A549 treated with ZK216348 at 1 μM for 4 hours (cell line): ENCODE data around the gene WDR44. TPM values are rescaled to one million over a fixed set of nuclear protein-coding genes. Genes with fewer than 3 reads are reported as not detected.

Experiments
- total RNA-seq: library from RNA; stranded (reverse); fragments of 200-300 nt; extraction: Qiagen RNA extraction; gene quantifications from 5 replicates; pipeline ENCODE4 v1.2.3, GENCODE V29; 2022; ENCODE audit warnings: low read depth

WDR44 gene, protein sequence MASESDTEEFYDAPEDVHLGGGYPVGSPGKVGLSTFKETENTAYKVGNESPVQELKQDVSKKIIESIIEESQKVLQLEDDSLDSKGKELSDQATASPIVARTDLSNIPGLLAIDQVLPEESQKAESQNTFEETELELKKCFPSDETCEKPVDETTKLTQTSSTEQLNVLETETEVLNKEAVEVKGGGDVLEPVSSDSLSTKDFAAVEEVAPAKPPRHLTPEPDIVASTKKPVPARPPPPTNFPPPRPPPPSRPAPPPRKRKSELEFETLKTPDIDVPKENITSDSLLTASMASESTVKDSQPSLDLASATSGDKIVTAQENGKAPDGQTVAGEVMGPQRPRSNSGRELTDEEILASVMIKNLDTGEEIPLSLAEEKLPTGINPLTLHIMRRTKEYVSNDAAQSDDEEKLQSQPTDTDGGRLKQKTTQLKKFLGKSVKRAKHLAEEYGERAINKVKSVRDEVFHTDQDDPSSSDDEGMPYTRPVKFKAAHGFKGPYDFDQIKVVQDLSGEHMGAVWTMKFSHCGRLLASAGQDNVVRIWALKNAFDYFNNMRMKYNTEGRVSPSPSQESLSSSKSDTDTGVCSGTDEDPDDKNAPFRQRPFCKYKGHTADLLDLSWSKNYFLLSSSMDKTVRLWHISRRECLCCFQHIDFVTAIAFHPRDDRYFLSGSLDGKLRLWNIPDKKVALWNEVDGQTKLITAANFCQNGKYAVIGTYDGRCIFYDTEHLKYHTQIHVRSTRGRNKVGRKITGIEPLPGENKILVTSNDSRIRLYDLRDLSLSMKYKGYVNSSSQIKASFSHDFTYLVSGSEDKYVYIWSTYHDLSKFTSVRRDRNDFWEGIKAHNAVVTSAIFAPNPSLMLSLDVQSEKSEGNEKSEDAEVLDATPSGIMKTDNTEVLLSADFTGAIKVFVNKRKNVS
- total RNA-seq: 9.8 to 16.8 TPM (median 14.3 TPM) in 5 replicates

DNA sequence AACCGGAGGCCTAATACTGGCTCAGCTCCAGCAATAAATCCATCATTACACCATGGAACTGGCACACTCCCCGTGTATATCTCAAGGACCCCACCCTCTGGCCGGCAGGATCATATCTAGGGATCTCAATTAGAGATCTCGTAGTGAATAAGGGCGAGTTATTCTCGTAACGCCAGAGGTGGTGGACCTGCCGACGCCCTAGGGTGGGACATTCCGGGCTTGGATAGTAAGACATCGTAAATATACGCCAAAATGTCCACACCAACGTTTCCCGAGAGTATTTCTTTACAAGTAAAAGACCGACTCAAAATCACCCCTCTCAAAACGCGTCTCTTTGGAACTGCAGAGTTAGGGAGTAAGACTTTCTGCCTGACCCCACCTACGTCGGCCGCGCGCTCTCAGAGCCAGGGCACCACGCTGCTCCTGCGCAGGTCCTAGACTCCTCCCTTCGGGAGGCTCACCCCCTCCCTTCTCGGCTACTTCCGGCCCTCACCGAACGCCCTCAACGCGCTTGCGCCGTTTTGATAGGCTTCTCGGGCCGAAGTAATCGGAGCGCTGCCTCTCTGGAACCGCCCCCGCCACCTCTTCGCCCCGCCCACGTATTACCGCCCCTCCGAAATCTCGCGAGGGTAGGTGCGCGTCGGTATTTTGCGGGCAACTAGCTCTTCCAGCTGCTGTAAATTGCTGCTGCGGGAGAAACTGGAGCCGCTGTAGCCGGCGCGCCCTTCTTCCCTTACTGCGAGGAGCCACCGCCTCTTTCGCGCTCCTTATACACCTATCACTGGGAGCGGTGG lies at the start of gene WDR44:
Gene WDR44, plus strand, starts transcription at position 643 of the 794 bp plus-strand sequence. CDS start 398 bp downstream, outside the sequence.

DNA sequence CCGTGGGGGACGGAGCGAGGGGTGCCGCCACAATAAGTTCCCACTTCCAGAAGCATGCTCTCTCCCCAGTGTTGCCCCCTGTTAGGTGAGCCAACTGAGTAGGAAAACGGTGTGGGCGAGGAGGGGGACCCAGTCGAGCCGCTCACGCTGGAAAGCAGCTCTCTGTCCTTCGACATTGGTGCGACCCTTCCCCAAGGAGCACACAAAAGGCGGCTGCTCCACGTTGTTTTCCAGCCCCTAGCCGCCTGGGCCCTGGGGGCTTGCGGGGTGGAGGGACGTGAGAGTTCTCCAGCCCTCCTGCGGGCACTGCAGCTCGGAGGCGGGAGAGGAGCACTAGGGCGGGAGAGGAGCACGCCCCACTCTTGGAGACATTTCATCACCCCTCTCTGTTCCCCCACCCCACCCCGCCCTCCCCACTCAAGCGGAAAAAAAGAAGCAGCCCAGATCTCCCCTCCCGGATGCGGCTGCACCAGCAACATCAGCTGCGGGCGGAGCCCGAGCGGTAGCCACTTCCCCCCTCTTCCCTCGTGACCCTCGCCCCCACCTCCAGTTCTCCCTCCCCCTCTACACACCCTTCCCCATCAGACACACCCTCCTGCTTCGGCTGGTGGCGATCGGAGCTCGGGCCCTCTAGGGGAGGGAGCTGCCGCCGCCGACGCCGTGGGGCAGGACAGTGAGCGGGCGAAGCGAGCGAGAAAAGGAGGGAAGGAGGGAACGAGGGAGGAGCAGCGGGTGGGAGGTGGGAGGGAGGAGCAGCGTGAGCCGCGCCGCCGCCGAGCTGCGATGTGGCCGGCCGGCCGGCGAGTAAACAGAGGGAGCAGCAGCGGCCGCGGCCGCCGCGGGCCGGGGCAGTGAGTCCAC lies 149.4 kb downstream of the WDR44 start, which contains the start of gene DOCK11:
Gene DOCK11, plus strand, starts transcription at position 755 of the 861 bp plus-strand sequence. CDS start 157 bp downstream, outside the sequence.

Other genes starting within 250 kb of the WDR44 start
- gene KLHL13, start 229.3 kb upstream of the WDR44 start, total RNA-seq: 0.14 to 0.31 TPM (median 0.18 TPM) in 5 replicates
- gene DOCK11, start 149.7 kb downstream of the WDR44 start, total RNA-seq: 3.9 to 7.6 TPM (median 6.7 TPM) in 5 replicates